Muscle of leg (tissue), 11 donors: Measurements from ENCODE around the gene PKP3. TPM values are rescaled to one million over a fixed set of nuclear protein-coding genes. Genes with fewer than 3 reads are reported as not detected.
"Not testable (repeated sequence)": the region's sequence is repeated elsewhere in the genome, so short reads cannot be mapped to it uniquely, and the experiment has no call there.

Experiments used
- DNase-seq: peaks from one replicate; pipeline ENCODE4 v3.0.0; 2013
- H3K27ac ChIP-seq: one replicate; pipeline ENCODE4 v1.5.1; 2013; ENCODE audit warnings: mild to moderate bottlenecking, low read length, control low read depth
- H3K27me3 ChIP-seq: one replicate; pipeline ENCODE4 v1.6.1; 2013; ENCODE audit warnings: low read length; ENCODE audit not compliant: control insufficient read depth, insufficient read depth
- H3K36me3 ChIP-seq: one replicate; pipeline ENCODE4 v1.6.1; 2013; ENCODE audit warnings: low read length; ENCODE audit not compliant: control insufficient read depth, insufficient read depth
- H3K4me1 ChIP-seq: one replicate; pipeline ENCODE4 v1.6.1; 2013; ENCODE audit warnings: low read length; ENCODE audit not compliant: control insufficient read depth, insufficient read depth
- H3K4me3 ChIP-seq: one replicate; pipeline ENCODE4 v1.5.1; 2013; ENCODE audit warnings: low read length, control low read depth
- H3K9me3 ChIP-seq: replicated peaks from 2 replicates; pipeline ENCODE4 v1.6.1; 2013; ENCODE audit warnings: low read depth, low read length; ENCODE audit not compliant: control insufficient read depth
- WGBS: methylation state at CpG from one replicate; pipeline ENCODE4 v1.1.5; 2013; ENCODE audit warnings: missing lambda C conversion rate; ENCODE audit not compliant: insufficient coverage; 5-methylcytosine and 5-hydroxymethylcytosine counted together
- polyA plus RNA-seq, 8 donors: library from polyadenylated mRNA; unstranded; fragments of 120-200 nt; gene quantifications; one replicate each; pipeline versions ENCODE4 v1.2.1 to v1.2.3, GENCODE V29; 2013; ENCODE audit warnings: inconsistent platforms in 1 of 8, low replicate concordance in 1 of 8; ENCODE audit not compliant: insufficient read length in 8 of 8, insufficient read depth in 1 of 8
- total RNA-seq: library from RNA; stranded (reverse); fragments of 120-200 nt; gene quantifications from one replicate; pipeline ENCODE4 v1.2.4, GENCODE V29; 2013

Gene PKP3
- total and polyA plus RNA-seq, 9 donors = 0.13 to 10.5 (median 0.53) TPM

- peak; percentile 64 for DNase-seq
- 10% methylated on average over 43 of the region's 43 CpGs for WGBS
- Histone ChIP-seq H3K27ac (no peak overlapping the region), H3K9me3 (peaks cover 3% of the 10 kb centered on the region), H3K36me3 (no peaks in the 10 kb centered on the region), H3K4me3 (peak overlapping the region; percentile 37), H3K4me1 (peaks cover 9% of the 10 kb centered on the region), H3K27me3 (peaks cover 14% of the 10 kb centered on the region)
Measured at GRCh38 chr11:396948-397548, 3.0 kb downstream of the PKP3 start.

GRCh38 chr11:398826-399225, 4.8 kb downstream of the PKP3 start:
- no peak overlapping the region for H3K27ac ChIP-seq

GRCh38 chr11:399731-400211, 5.8 kb downstream of the PKP3 start:
- Histone ChIP-seq H3K27me3 (peaks cover 25% of the 10 kb centered on the region), H3K9me3 (peaks cover 3% of the 10 kb centered on the region), H3K4me3 (no peak overlapping the region), H3K27ac (no peak overlapping the region), H3K36me3 (no peaks in the 10 kb centered on the region), H3K4me1 (peaks cover 9% of the 10 kb centered on the region)
- DNase-seq = no peak
- 55% methylated on average over 20 of the region's 21 CpGs for WGBS

More at GRCh38 chr11:398826-399225, 4.8 kb downstream of the PKP3 start:
- Histone ChIP-seq H3K9me3 (peaks cover 3% of the 10 kb centered on the region), H3K27me3 (peaks cover 21% of the 10 kb centered on the region), H3K36me3 (no peaks in the 10 kb centered on the region), H3K4me3 (no peak overlapping the region), H3K4me1 (peaks cover 9% of the 10 kb centered on the region)
- no peak for DNase-seq
- 94% methylated on average over 15 of the region's 20 CpGs for WGBS

- no peak for DNase-seq
- Histone ChIP-seq H3K27ac (no peak overlapping the region), H3K4me3 (no peak overlapping the region), H3K27me3 (peaks cover 23% of the 10 kb centered on the region), H3K9me3 (peaks cover 3% of the 10 kb centered on the region), H3K4me1 (peaks cover 9% of the 10 kb centered on the region), H3K36me3 (no peaks in the 10 kb centered on the region)
- 28% methylated on average over 49 of the region's 50 CpGs for WGBS
Measured at GRCh38 chr11:400241-400689, 6.3 kb downstream of the PKP3 start.

DNA sequence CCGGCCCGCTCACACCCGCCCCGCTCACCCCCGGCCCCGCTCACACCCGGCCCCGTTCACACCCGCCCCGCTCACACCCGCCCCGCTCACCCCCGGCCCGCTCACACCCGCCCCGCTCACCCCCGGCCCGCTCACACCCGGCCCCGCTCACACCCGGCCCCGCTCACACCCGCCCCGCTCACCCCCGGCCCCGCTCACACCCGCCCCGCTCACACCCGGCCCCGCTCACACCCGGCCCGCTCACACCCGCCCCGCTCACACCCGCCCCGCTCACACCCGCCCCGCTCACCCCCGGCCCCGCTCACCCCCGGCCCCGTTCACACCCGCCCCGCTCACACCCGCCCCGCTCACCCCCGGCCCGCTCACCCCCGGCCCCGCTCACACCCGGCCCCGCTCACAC, 7.2 kb downstream of the PKP3 start:
- H3K27ac ChIP-seq, H3K9me3 ChIP-seq, H3K36me3 ChIP-seq, H3K4me3 ChIP-seq, DNase-seq: not testable (repeated sequence)
- Histone ChIP-seq H3K27me3 (peaks cover 23% of the 10 kb centered on the region), H3K4me1 (peaks cover 16% of the 10 kb centered on the region)
- no CpG with 5 or more reads among the region's 52 CpGs for WGBS

- DNase-seq = no peak
- H3K4me3 ChIP-seq = no peak overlapping the region
- H3K27me3 ChIP-seq = peaks cover 29% of the 10 kb centered on the region
- H3K36me3 ChIP-seq = no peaks in the 10 kb centered on the region
- peaks cover 3% of the 10 kb centered on the region for H3K9me3 ChIP-seq
- 63% methylated on average over 43 of the region's 55 CpGs for WGBS
- H3K27ac ChIP-seq = no peak overlapping the region
- H3K4me1 ChIP-seq = peaks cover 15% of the 10 kb centered on the region
Measured at GRCh38 chr11:403021-403760, 9.2 kb downstream of the PKP3 start.

DNA sequence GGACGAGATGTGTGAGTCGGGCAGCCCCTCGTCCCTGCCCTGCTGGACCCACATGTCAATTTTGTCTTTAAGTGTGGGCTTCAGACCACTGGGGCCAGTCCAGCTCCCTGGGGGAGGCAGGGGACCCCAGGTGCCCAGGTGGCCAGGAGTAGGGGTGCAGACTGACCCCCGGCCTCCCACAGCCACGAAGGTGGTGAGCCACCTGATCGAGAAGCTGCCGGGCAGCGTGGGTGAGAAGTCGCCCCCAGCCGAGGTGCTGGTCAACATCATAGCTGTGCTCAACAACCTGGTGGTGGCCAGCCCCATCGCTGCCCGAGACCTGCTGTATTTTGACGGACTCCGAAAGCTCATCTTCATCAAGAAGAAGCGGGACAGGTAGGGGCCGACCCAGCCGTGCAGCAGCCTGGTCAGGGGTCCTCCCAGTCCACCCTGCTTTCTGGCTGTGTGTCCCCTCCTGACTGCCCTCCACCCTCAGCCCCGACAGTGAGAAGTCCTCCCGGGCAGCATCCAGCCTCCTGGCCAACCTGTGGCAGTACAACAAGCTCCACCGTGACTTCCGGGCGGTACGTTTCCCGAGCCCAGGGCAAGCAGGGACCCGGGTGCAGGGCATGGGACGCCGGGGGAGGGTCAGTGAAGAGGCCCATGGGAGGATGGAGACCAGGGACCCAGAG, 9.9 kb downstream of the PKP3 start:
- no peaks in the 10 kb centered on the region for H3K36me3 ChIP-seq
- no peak overlapping the region for H3K27ac ChIP-seq
- 86% methylated on average over 24 of the region's 27 CpGs for WGBS
- no peak overlapping the region for H3K4me3 ChIP-seq
- no peak for DNase-seq
- peaks cover 15% of the 10 kb centered on the region for H3K4me1 ChIP-seq
- H3K9me3 ChIP-seq = peaks cover 3% of the 10 kb centered on the region
- peaks cover 30% of the 10 kb centered on the region for H3K27me3 ChIP-seq

- Histone ChIP-seq H3K4me1 (peaks cover 15% of the 10 kb centered on the region), H3K36me3 (no peaks in the 10 kb centered on the region), H3K9me3 (no peaks in the 10 kb centered on the region), H3K4me3 (no peak overlapping the region), H3K27me3 (peaks cover 25% of the 10 kb centered on the region), H3K27ac (no peak overlapping the region)
- WGBS = 89% methylated on average over 8 of the region's 14 CpGs
- DNase-seq = no peak
Measured at GRCh38 chr11:404551-405264, 10.7 kb downstream of the PKP3 start.

DNA sequence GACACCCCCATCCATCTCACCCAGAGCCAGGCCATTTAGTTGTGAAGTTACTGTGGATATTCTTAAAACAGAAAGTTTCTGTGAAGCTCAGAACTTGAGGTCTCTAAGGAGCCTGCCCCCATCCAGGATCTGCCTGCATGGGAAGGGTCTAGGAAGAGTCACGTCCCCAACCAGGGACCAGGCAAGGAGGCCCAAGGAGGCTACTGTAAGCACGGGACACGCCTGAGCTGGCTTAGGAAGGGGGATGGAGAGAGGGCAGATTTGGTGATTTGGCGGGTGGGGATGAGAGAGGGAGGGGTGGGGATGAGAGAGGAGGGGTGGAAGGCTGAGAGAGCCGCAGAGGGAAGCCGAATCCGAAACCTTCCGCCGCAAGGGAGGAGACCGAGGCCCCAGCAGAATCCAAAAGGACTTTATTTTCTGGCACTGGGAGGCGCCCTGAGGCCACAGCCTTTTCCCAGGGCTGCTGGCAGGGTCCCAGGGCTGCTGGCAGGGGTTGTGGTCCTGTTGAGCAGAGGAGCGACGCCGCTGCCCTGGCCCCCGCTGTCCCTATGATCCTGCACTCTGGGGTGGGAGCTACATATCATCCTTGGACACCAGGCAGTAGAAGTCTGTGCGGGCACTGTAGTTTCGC, 11.4 kb downstream of the PKP3 start:
- Histone ChIP-seq H3K27ac (no peak overlapping the region), H3K27me3 (peaks cover 19% of the 10 kb centered on the region), H3K4me3 (no peak overlapping the region), H3K9me3 (no peaks in the 10 kb centered on the region), H3K36me3 (no peaks in the 10 kb centered on the region), H3K4me1 (peaks cover 15% of the 10 kb centered on the region)
- 55% methylated on average over 11 of the region's 17 CpGs for WGBS
- DNase-seq = no peak
